Hematopoietic multipotent progenitor cell treated with erythropoietin and hydrocortisone succinate and interleukin-3 and kit ligand, for 8 days (in vitro differentiated cells): ENCODE measurements around the gene UNC79.

Source experiments
- DNase-seq: peaks from one replicate; pipeline ENCODE4 v3.0.0-alpha.2; 2015

Gene UNC79

GRCh38 chr14:93712838-93713724 lies 282.3 kb downstream of the UNC79 start:
- DNase-seq: no peak

GRCh38 chr14:93713726-93714405 lies 283.1 kb downstream of the UNC79 start:
- DNase-seq: no peak

- DNase-seq: no peak
Observed at GRCh38 chr14:93714605-93715004, 283.9 kb downstream of the UNC79 start.

- no peak for DNase-seq
Observed at GRCh38 chr14:93715279-93715927, 284.7 kb downstream of the UNC79 start.

- DNase-seq: no peak
Observed at GRCh38 chr14:93716002-93716745, 285.4 kb downstream of the UNC79 start.

- no peak for DNase-seq
Observed at GRCh38 chr14:93716746-93717667, 286.3 kb downstream of the UNC79 start.

GRCh38 chr14:93717668-93718320 lies 287.1 kb downstream of the UNC79 start:
- DNase-seq: no peak

- no peak for DNase-seq
Observed at GRCh38 chr14:93719256-93719655, 288.5 kb downstream of the UNC79 start.

GRCh38 chr14:93720076-93720815 lies 289.5 kb downstream of the UNC79 start:
- no peak for DNase-seq

- DNase-seq: no peak
Observed at GRCh38 chr14:93720981-93721483, 290.3 kb downstream of the UNC79 start.

- no peak for DNase-seq
Observed at GRCh38 chr14:93723001-93723400, 292.3 kb downstream of the UNC79 start.

GRCh38 chr14:93725002-93725582 lies 294.4 kb downstream of the UNC79 start:
- DNase-seq: no peak

GRCh38 chr14:93725993-93726392 lies 295.3 kb downstream of the UNC79 start:
- DNase-seq: no peak

GRCh38 chr14:93727039-93727740 lies 296.5 kb downstream of the UNC79 start:
- no peak for DNase-seq

GRCh38 chr14:93727917-93728650 lies 297.3 kb downstream of the UNC79 start:
- no peak for DNase-seq

- DNase-seq: no peak
Observed at GRCh38 chr14:93728651-93729016, 297.9 kb downstream of the UNC79 start.

GRCh38 chr14:93729993-93730392 lies 299.3 kb downstream of the UNC79 start:
- DNase-seq: no peak

GRCh38 chr14:93731753-93732152 lies 301.0 kb downstream of the UNC79 start:
- DNase-seq: no peak

GRCh38 chr14:93732524-93732923 lies 301.8 kb downstream of the UNC79 start:
- DNase-seq: no peak
